Adrenal gland (tissue), 5 donors: ENCODE measurements around the gene KAZN.

Source experiments
- CTCF ChIP-seq, 6 experiments: fragments of 450-650 bp in 4 of 6; fragments of 200-600 bp in 2 of 6; sonication (generic) in 1 of 6; IDR thresholded peaks; 1 replicate in 5 of 6; 2 replicates in 1 of 6; pipeline versions ENCODE4 v1.5.1 to v1.8.0; 2016 to 2021; ENCODE audit warnings: antibody characterized with exemption in 6 of 6, mild to moderate bottlenecking in 2 of 6, moderate library complexity in 1 of 6
- POLR2A ChIP-seq, 2 donors: fragments of 450-650 bp; IDR thresholded peaks; one replicate each; pipeline ENCODE4 v1.6.1; 2017; ENCODE audit warnings: antibody characterized with exemption in 2 of 2, mild to moderate bottlenecking in 2 of 2, moderate library complexity in 1 of 2
- donor health status: DM: no; HTN: no; CAD: no.

- TF ChIP-seq CTCF (IDR thresholded peaks at IDR 0.05) (no peak), POLR2A (IDR thresholded peaks at IDR 0.05) (no peak)
These were observed 88.2 kb downstream of the KAZN start for GRCh38 chr1:14686701-14687100.
